ENCODE data around the gene FLII.

FLII gene

GRCh38 chr17:18240449-18240848 is 18.1 kb downstream of the FLII start:
- no peak overlapping the region for H3K27ac Mint-ChIP-seq
- DNase-seq (no peak), ATAC-seq (no peak)
- H3K36me3 Mint-ChIP-seq (ENCODE audit: low read depth): peaks cover 8% of the 10 kb centered on the region
- no peaks in the 10 kb centered on the region for H3K27me3 Mint-ChIP-seq
- peaks cover 10% of the 10 kb centered on the region for H3K4me1 Mint-ChIP-seq
- no peak overlapping the region for H3K4me3 Mint-ChIP-seq
- no peaks in the 10 kb centered on the region for H3K9me3 Mint-ChIP-seq

GRCh38 chr17:18238299-18238698 is 20.2 kb downstream of the FLII start:
- ATAC-seq (no peak), DNase-seq (no peak)
- Mint-ChIP-seq H3K27me3 (no peaks in the 10 kb centered on the region), H3K27ac (no peak overlapping the region), H3K4me3 (no peak overlapping the region), H3K9me3 (no peaks in the 10 kb centered on the region), H3K36me3 (ENCODE audit: low read depth) (peaks cover 5% of the 10 kb centered on the region), H3K4me1 (peaks cover 11% of the 10 kb centered on the region)

GRCh38 chr17:18237461-18237860 is 21.1 kb downstream of the FLII start:
- H3K4me1 Mint-ChIP-seq: peaks cover 11% of the 10 kb centered on the region
- DNase-seq: no peak
- no peak overlapping the region for H3K27ac Mint-ChIP-seq
- no peak for ATAC-seq
- H3K9me3 Mint-ChIP-seq: no peaks in the 10 kb centered on the region
- H3K4me3 Mint-ChIP-seq: no peak overlapping the region
- peaks cover 4% of the 10 kb centered on the region for H3K36me3 Mint-ChIP-seq (ENCODE audit: low read depth)
- H3K27me3 Mint-ChIP-seq: no peaks in the 10 kb centered on the region

DNA sequence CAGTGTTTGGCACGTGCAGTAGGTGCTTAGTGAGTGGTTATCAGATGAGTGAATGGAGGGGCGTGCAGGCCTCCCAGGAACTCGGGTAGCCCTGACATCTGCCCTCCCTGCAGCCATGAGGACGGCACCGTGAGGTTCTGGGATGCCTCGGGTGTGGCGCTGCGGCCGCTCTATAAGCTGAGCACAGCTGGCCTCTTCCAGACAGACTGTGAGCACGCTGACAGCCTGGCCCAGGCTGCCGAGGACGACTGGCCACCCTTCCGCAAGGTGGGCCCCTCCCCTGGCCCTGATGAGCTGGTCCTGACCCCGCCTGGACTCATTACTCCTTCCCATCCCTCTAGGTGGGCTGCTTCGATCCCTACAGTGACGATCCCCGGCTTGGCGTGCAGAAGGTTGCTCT is 22.0 kb downstream of the FLII start:
- H3K36me3 Mint-ChIP-seq (ENCODE audit: low read depth): peaks cover 4% of the 10 kb centered on the region
- ATAC-seq (no peak), DNase-seq (no peak)
- H3K4me3 Mint-ChIP-seq: no peak overlapping the region
- no peaks in the 10 kb centered on the region for H3K27me3 Mint-ChIP-seq
- no peaks in the 10 kb centered on the region for H3K9me3 Mint-ChIP-seq
- peak overlapping the region; percentile 75 for H3K27ac Mint-ChIP-seq
- H3K4me1 Mint-ChIP-seq: peaks cover 11% of the 10 kb centered on the region

- peak overlapping the region; percentile 75 for H3K27ac Mint-ChIP-seq
- H3K4me1 Mint-ChIP-seq: peaks cover 11% of the 10 kb centered on the region
- peaks cover 4% of the 10 kb centered on the region for H3K36me3 Mint-ChIP-seq (ENCODE audit: low read depth)
- ATAC-seq (peak; percentile 80), DNase-seq (peak; percentile 63)
- no peak overlapping the region for H3K4me3 Mint-ChIP-seq
- no peaks in the 10 kb centered on the region for H3K27me3 Mint-ChIP-seq
- no peaks in the 10 kb centered on the region for H3K9me3 Mint-ChIP-seq
Observed at GRCh38 chr17:18235743-18236256, 22.7 kb downstream of the FLII start.

DNA sequence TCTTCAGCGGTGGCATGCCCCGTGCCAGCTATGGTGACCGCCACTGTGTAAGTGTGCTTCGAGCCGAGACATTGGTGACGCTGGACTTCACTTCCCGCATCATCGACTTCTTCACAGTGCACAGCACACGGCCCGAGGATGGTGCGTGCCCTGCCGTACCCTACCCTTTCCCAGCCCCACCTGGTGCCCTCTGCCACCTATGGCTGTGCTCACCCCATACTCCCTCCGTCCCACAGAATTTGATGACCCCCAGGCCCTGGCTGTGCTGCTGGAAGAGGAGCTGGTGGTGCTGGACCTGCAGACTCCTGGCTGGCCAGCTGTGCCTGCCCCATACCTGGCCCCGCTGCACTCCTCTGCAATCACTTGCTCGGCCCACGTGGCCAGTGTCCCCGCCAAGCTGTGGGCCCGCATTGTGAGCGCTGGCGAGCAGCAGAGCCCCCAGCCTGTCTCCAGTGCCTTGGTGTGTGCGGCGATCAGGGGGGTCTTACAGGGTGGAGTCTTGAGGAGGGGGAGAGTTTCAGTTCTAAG is 23.6 kb downstream of the FLII start:
- H3K27me3 Mint-ChIP-seq: no peaks in the 10 kb centered on the region
- H3K36me3 Mint-ChIP-seq (ENCODE audit: low read depth): peaks cover 4% of the 10 kb centered on the region
- no peaks in the 10 kb centered on the region for H3K9me3 Mint-ChIP-seq
- DNase-seq (no peak), ATAC-seq (no peak)
- H3K4me3 Mint-ChIP-seq: no peak overlapping the region
- H3K27ac Mint-ChIP-seq: peak overlapping the region; percentile 75
- H3K4me1 Mint-ChIP-seq: peaks cover 11% of the 10 kb centered on the region

GRCh38 chr17:18233803-18234518 is 24.6 kb downstream of the FLII start:
- Mint-ChIP-seq H3K4me1 (peaks cover 11% of the 10 kb centered on the region), H3K4me3 (no peak overlapping the region), H3K9me3 (no peaks in the 10 kb centered on the region), H3K36me3 (ENCODE audit: low read depth) (peaks cover 2% of the 10 kb centered on the region), H3K27ac (no peak overlapping the region), H3K27me3 (no peaks in the 10 kb centered on the region)
- DNase-seq (no peak), ATAC-seq (no peak)

GRCh38 chr17:18231164-18231563 is 27.4 kb downstream of the FLII start:
- no peaks in the 10 kb centered on the region for H3K36me3 Mint-ChIP-seq (ENCODE audit: low read depth)

GRCh38 chr17:18230288-18231141 is 28.0 kb downstream of the FLII start:
- DNase-seq: no peak
- H3K36me3 Mint-ChIP-seq (ENCODE audit: low read depth): no peaks in the 10 kb centered on the region
- no peaks in the 10 kb centered on the region for H3K9me3 Mint-ChIP-seq
- no peaks in the 10 kb centered on the region for H3K27me3 Mint-ChIP-seq
- H3K4me3 Mint-ChIP-seq: no peak overlapping the region
- ATAC-seq: no peak
- H3K4me1 Mint-ChIP-seq: peaks cover 16% of the 10 kb centered on the region
- H3K27ac Mint-ChIP-seq: no peak overlapping the region

More at GRCh38 chr17:18231164-18231563, 27.4 kb downstream of the FLII start:
- no peak overlapping the region for H3K4me3 Mint-ChIP-seq
- peaks cover 19% of the 10 kb centered on the region for H3K4me1 Mint-ChIP-seq
- no peaks in the 10 kb centered on the region for H3K9me3 Mint-ChIP-seq
- no peak for ATAC-seq
- H3K27me3 Mint-ChIP-seq: no peaks in the 10 kb centered on the region
- DNase-seq: no peak
- no peak overlapping the region for H3K27ac Mint-ChIP-seq

DNA sequence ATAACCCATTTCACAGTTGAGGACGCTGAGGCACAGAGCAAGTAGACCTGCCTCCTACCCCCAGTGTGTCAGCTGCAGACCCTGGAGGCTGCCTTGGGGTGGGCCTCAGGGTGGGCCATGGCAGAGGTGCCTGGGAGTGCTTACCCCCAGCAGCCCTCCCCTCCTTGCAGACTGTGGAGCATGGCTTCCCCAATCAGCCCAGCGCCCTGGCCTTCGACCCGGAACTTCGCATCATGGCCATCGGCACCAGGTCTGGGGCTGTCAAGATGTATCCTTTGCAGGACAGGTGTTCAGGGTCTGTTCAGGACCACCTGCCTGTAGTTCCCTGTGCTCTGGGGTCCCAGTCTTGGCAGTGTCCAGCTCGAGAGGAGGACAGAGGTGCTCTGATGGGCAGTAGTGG is 28.8 kb downstream of the FLII start:
- Mint-ChIP-seq H3K27ac (no peak overlapping the region), H3K9me3 (no peaks in the 10 kb centered on the region), H3K36me3 (ENCODE audit: low read depth) (no peaks in the 10 kb centered on the region), H3K4me1 (peaks cover 16% of the 10 kb centered on the region), H3K27me3 (no peaks in the 10 kb centered on the region), H3K4me3 (no peak overlapping the region)
- no peak for ATAC-seq
- no peak for DNase-seq

DNA sequence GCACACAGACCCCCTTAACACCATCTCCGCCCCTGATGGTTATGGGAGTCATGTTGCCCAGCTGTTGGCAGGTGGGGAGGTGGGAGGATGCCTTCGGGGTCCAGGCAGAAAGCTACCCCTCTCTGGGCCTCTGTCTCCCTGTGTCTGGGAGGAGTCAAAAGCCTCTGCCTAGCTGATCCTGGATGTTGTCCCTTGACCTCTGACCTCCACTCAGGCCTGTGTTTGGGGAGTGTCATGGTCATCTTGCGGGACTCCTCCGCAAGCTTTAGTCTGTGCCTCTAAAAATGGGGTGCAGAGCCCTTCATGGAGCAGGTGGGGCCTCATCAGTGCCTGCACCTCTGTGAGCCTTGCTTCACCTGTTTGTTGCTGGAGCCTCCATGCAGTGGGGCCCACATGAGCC is 29.3 kb downstream of the FLII start:
- no peaks in the 10 kb centered on the region for H3K27me3 Mint-ChIP-seq
- ATAC-seq: no peak
- H3K27ac Mint-ChIP-seq: no peak overlapping the region
- H3K9me3 Mint-ChIP-seq: no peaks in the 10 kb centered on the region
- H3K4me3 Mint-ChIP-seq: no peak overlapping the region
- H3K36me3 Mint-ChIP-seq (ENCODE audit: low read depth): no peaks in the 10 kb centered on the region
- H3K4me1 Mint-ChIP-seq: peaks cover 16% of the 10 kb centered on the region
- DNase-seq: no peak

GRCh38 chr17:18228176-18228682 is 30.3 kb downstream of the FLII start:
- no peak for ATAC-seq
- Mint-ChIP-seq H3K27ac (no peak overlapping the region), H3K9me3 (no peaks in the 10 kb centered on the region), H3K4me1 (peaks cover 16% of the 10 kb centered on the region), H3K4me3 (no peak overlapping the region), H3K36me3 (ENCODE audit: low read depth) (no peaks in the 10 kb centered on the region), H3K27me3 (no peaks in the 10 kb centered on the region)
- DNase-seq: no peak

- H3K4me3 Mint-ChIP-seq: no peak overlapping the region
Observed at GRCh38 chr17:18227635-18228034, 30.9 kb downstream of the FLII start.

DNA sequence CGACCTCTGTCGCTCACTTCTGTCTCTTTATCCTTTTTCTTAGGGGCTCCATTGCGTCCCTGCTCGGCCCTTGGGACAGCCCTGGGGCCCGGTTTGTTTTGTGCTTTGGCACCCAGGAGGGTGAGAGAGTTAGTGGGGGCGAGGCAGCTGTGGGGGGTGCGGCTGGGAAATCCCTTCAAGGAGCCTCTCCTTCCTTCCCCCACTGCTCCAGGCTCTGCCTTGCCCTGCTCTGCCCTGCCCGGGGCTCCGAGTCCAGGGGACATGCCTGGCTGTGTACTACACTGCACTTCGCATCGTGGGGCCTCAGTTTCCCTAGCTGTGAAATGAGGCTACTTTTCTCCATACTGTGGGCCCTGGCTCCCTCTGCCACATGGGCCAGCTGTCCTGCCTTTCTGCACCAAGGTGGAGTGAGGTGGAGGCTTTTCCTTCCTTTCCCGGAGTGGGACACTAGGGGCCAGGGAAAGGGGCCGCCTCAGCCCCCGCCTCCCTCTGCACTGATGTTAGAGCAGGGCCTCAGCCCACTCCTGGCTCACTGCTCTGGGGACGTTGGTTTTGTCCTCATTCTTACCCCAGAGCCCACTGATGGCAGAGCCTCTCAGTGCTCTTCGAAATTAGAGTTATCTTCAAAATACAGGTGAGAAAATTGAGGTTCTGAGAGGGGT is 32.1 kb downstream of the FLII start:
- peak overlapping the region; percentile 93 for H3K27ac Mint-ChIP-seq
- H3K4me1 Mint-ChIP-seq: peaks cover 16% of the 10 kb centered on the region
- H3K9me3 Mint-ChIP-seq: no peaks in the 10 kb centered on the region
- no peaks in the 10 kb centered on the region for H3K36me3 Mint-ChIP-seq (ENCODE audit: low read depth)
- no peak for ATAC-seq
- no peaks in the 10 kb centered on the region for H3K27me3 Mint-ChIP-seq
- H3K4me3 Mint-ChIP-seq: peak overlapping the region; percentile 100
- DNase-seq: peak; percentile 31

More at GRCh38 chr17:18227635-18228034, 30.9 kb downstream of the FLII start:
- Mint-ChIP-seq H3K36me3 (ENCODE audit: low read depth) (no peaks in the 10 kb centered on the region), H3K9me3 (no peaks in the 10 kb centered on the region), H3K4me1 (peaks cover 16% of the 10 kb centered on the region), H3K27ac (no peak overlapping the region), H3K27me3 (no peaks in the 10 kb centered on the region)
- no peak for ATAC-seq
- DNase-seq: no peak

All from activated naive CD8-positive, alpha-beta T cell treated with anti-CD3 and anti-CD28 coated beads, Interleukin-2, amount 50 U/mL, for 24 hours (primary cell).